ENCODE measurements around the gene PLXNA2. TPM values are rescaled to one million over a fixed set of nuclear protein-coding genes. Genes with fewer than 3 reads are reported as not detected.

PLXNA2 gene
- total and polyA plus RNA-seq, 2 donors (not counting 3 experiments of a cell fraction or from before 2014, with no cell fraction given), result 42.6 to 229 TPM

GRCh38 chr1:208270651-208271141, 26.5 kb upstream of the PLXNA2 start:
- dilution Hi-C loops (cut with MboI; ENCODE audit: extremely low pct_ligation_motif_present, low sequenced_read_pairs) (no loop called here), intact Hi-C loops (cut with micrococcal nuclease) (no loop called here)
- Histone ChIP-seq H3K27me3 (ENCODE audit: control insufficient read depth in 2 of 2, insufficient read depth in 2 of 2, low read length in 2 of 2) (peaks cover 23 to 67% of the 10 kb centered on the region in 2 experiments), H3K4me2 (ENCODE audit: insufficient read depth, low read length) (no peak overlapping the region), H3K27ac (ENCODE audit: insufficient read depth, low read depth, low read length) (no peak overlapping the region), H2AFZ (ENCODE audit: low read depth, low read length) (no peak overlapping the region), H3K4me3 (replicated peaks in 1 of 3; ENCODE audit: insufficient read depth in 1 of 3, low read depth in 1 of 3, low read length in 3 of 3) (no peak overlapping the region), H3K9me1 (replicated peaks; ENCODE audit: control insufficient read depth, extremely low read depth, insufficient read depth, low read length) (no peaks in the 10 kb centered on the region), H3K9me3 (replicated peaks; ENCODE audit: control insufficient read depth, insufficient read depth, low read length) (no peaks in the 10 kb centered on the region), H3K4me1 (ENCODE audit: control insufficient read depth, extremely low read depth, insufficient read depth, low read length) (no peaks in the 10 kb centered on the region), H4K20me1 (replicated peaks; ENCODE audit: control insufficient read depth, extremely low read depth, insufficient read depth, low read length) (no peaks in the 10 kb centered on the region), H3K79me2 (ENCODE audit: control insufficient read depth, insufficient read depth, low read length) (no peaks in the 10 kb centered on the region), H3K9ac (replicated peaks; ENCODE audit: extremely low read depth, insufficient read depth, low read length) (no peak overlapping the region), H3K36me3 (ENCODE audit: control insufficient read depth in 2 of 2, extremely low read depth in 1 of 2, insufficient read depth in 2 of 2, low read length in 2 of 2) (no peaks in the 10 kb centered on the region)
- ChIA-PET CTCF (interaction anchor here (0.9 kb wide), 1 partner anchor 36 kb away, joined by 3 read pairs; no protein-coding TSS in a partner anchor), POLR2A (no interaction called here)
- BruUV-seq (replicated peaks), result no TSS peak
- TF ChIP-seq JUN (IDR thresholded peaks at IDR 0.05; ENCODE audit: borderline replicate concordance, insufficient read depth, insufficient read length, low read depth), result no peak
- no peak for TF ChIP-seq GATA2 (IDR thresholded peaks at IDR 0.05; ENCODE audit: insufficient read depth, insufficient read length, low read depth, low read length)
- TF ChIP-seq EZH2 (IDR thresholded peaks at IDR 0.05; ENCODE audit: borderline replicate concordance, low read depth, low read length, severe bottlenecking), result no peak
- DNase-seq (ENCODE audit: low read depth, low spot score), result no peak
- FAIRE-seq, result no peak

DNA sequence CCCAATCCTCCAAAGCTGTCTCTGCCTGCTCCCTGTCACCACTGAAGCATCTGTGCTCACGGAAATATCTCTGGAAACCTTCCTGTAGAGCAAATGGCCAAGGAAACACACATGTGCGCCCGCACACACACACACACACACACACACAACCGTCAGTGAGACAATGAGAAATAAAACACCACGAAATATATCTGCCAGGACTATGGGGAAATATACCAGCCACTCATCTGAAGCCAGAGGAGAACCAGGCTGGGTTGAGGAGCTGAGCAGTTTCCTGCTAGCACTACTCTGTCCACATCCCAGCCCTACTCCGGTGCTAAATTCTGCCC, 25.1 kb upstream of the PLXNA2 start:
- H3K9me3 ChIP-seq (replicated peaks; ENCODE audit: control insufficient read depth, insufficient read depth, low read length), result no peaks in the 10 kb centered on the region
- no peaks in the 10 kb centered on the region for H3K36me3 ChIP-seq (ENCODE audit: control insufficient read depth in 2 of 2, extremely low read depth in 1 of 2, insufficient read depth in 2 of 2, low read length in 2 of 2)
- dilution Hi-C loops (cut with MboI; ENCODE audit: extremely low pct_ligation_motif_present, low sequenced_read_pairs), result no loop called here
- DNase-seq (ENCODE audit: low read depth, low spot score) (no peak), FAIRE-seq (no peak)
- H3K9ac ChIP-seq (replicated peaks; ENCODE audit: extremely low read depth, insufficient read depth, low read length), result no peak overlapping the region
- intact Hi-C loops (cut with micrococcal nuclease), result no loop called here
- no peak overlapping the region for H2AFZ ChIP-seq (ENCODE audit: low read depth, low read length)
- H3K79me2 ChIP-seq (ENCODE audit: control insufficient read depth, insufficient read depth, low read length), result no peaks in the 10 kb centered on the region
- POLR2A ChIA-PET, result no interaction called here
- TF ChIP-seq POLR2AphosphoS5 (IDR thresholded peaks at IDR 0.05; ENCODE audit: insufficient read depth, low read depth, low read length), result no peak
- no peak for TF ChIP-seq CTCF (IDR thresholded peaks at IDR 0.05; ENCODE audit: extremely low read depth in 1 of 2, insufficient read depth in 1 of 2, low read depth in 1 of 2, low read length in 2 of 2)
- no peak for TF ChIP-seq GATA2 (IDR thresholded peaks at IDR 0.05; ENCODE audit: insufficient read depth, insufficient read length, low read depth, low read length)
- TF ChIP-seq, protein P1, sequence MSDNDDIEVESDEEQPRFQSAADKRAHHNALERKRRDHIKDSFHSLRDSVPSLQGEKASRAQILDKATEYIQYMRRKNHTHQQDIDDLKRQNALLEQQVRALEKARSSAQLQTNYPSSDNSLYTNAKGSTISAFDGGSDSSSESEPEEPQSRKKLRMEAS (IDR thresholded peaks at IDR 0.05; ENCODE audit: insufficient read depth, insufficient read length), result no peak
- TF ChIP-seq EZH2 (IDR thresholded peaks at IDR 0.05; ENCODE audit: borderline replicate concordance, low read depth, low read length, severe bottlenecking), result no peak
- TF ChIP-seq MYC (IDR thresholded peaks at IDR 0.05; ENCODE audit: low read depth, low read length), result no peak
- no peak for TF ChIP-seq FOS (IDR thresholded peaks at IDR 0.05; ENCODE audit: borderline replicate concordance, insufficient read depth, low read length)
- no peak for TF ChIP-seq POLR2A (IDR thresholded peaks at IDR 0.05; ENCODE audit: low read depth, low read length)
- TF ChIP-seq JUN (IDR thresholded peaks at IDR 0.05; ENCODE audit: borderline replicate concordance, insufficient read depth, insufficient read length, low read depth), result no peak
- no peak overlapping the region for H3K4me3 ChIP-seq (replicated peaks in 1 of 3; ENCODE audit: insufficient read depth in 1 of 3, low read depth in 1 of 3, low read length in 3 of 3)
- no peaks in the 10 kb centered on the region for H3K9me1 ChIP-seq (replicated peaks; ENCODE audit: control insufficient read depth, extremely low read depth, insufficient read depth, low read length)
- H3K4me2 ChIP-seq (ENCODE audit: insufficient read depth, low read length), result no peak overlapping the region
- H3K4me1 ChIP-seq (ENCODE audit: control insufficient read depth, extremely low read depth, insufficient read depth, low read length), result no peaks in the 10 kb centered on the region
- CTCF ChIA-PET, result interaction anchor here (1.1 to 1.7 kb wide), 2 partner anchors 8 to 938 kb away, joined by 3 to 7 read pairs; no protein-coding TSS in a partner anchor
- BruUV-seq (replicated peaks), result no TSS peak
- H3K27ac ChIP-seq (ENCODE audit: insufficient read depth, low read depth, low read length), result no peak overlapping the region
- peaks cover 28 to 79% of the 10 kb centered on the region in 2 experiments for H3K27me3 ChIP-seq (ENCODE audit: control insufficient read depth in 2 of 2, insufficient read depth in 2 of 2, low read length in 2 of 2)
- no peaks in the 10 kb centered on the region for H4K20me1 ChIP-seq (replicated peaks; ENCODE audit: control insufficient read depth, extremely low read depth, insufficient read depth, low read length)
